ENCODE measurements around the gene WDR47.
A peak's percentile ranks its signal among the peaks of the same experiment; 100 is the strongest.
"Not testable (repeated sequence)": the region's sequence is repeated elsewhere in the genome, so short reads cannot be mapped to it uniquely, and the experiment has no call there.

The WDR47 gene

GRCh38 chr1:109041621-109042468 lies at the start of gene WDR47:
Gene WDR47, minus strand, starts transcription at chr1:109042102. Its CDS starts 18,590 bp downstream, at chr1:109023512.
- peak; percentile 94 for DNase-seq

GRCh38 chr1:109091078-109091838 lies 49.4 kb upstream of the WDR47 start:
- DNase-seq, result no peak

GRCh38 chr1:109090196-109091077 lies 48.5 kb upstream of the WDR47 start, which contains the start of gene TMEM167B:
Gene TMEM167B, plus strand, starts transcription at chr1:109090764. Its CDS starts 109 bp downstream, at chr1:109090873.
- DNase-seq, result peak; percentile 84

- DNase-seq, result peak; percentile 58
Measured at GRCh38 chr1:109089242-109090015, 47.5 kb upstream of the WDR47 start.

GRCh38 chr1:109084563-109085517 lies 42.9 kb upstream of the WDR47 start:
- DNase-seq, result no peak

- no peak for DNase-seq
Measured at GRCh38 chr1:109083923-109084322, 42.0 kb upstream of the WDR47 start.

GRCh38 chr1:109083501-109083900 lies 41.6 kb upstream of the WDR47 start:
- DNase-seq, result no peak

- DNase-seq, result no peak
Measured at GRCh38 chr1:109080441-109081082, 38.7 kb upstream of the WDR47 start.

- DNase-seq, result no peak
Measured at GRCh38 chr1:109079240-109079622, 37.3 kb upstream of the WDR47 start.

GRCh38 chr1:109078317-109078716 lies 36.4 kb upstream of the WDR47 start:
- no peak for DNase-seq

GRCh38 chr1:109075531-109076490 lies 33.9 kb upstream of the WDR47 start, which contains the start of gene TAF13:
Gene TAF13, minus strand, starts transcription at chr1:109076003. Its CDS starts 56 bp downstream, at chr1:109075947.
- peak; percentile 84 for DNase-seq

- no peak for DNase-seq
Measured at GRCh38 chr1:109069294-109069693, 27.4 kb upstream of the WDR47 start.

GRCh38 chr1:109067883-109068282 lies 26.0 kb upstream of the WDR47 start:
- no peak for DNase-seq

GRCh38 chr1:109065137-109065536 lies 23.2 kb upstream of the WDR47 start:
- no peak for DNase-seq

GRCh38 chr1:109061183-109061582 lies 19.3 kb upstream of the WDR47 start:
- DNase-seq, result no peak

- no peak for DNase-seq
Measured at GRCh38 chr1:109060707-109061106, 18.8 kb upstream of the WDR47 start.

GRCh38 chr1:109059026-109059425 lies 17.1 kb upstream of the WDR47 start:
- DNase-seq, result no peak

GRCh38 chr1:109056064-109056463 lies 14.2 kb upstream of the WDR47 start:
- no peak for DNase-seq

- not testable (repeated sequence) for DNase-seq
Measured at GRCh38 chr1:109052145-109052544, 10.2 kb upstream of the WDR47 start.

All from activated T-cell treated with anti-CD3 and anti-CD28 coated beads, Interleukin-2, amount 50 U/mL, for 1 hour (primary cell).